HG02884 (cell line): ENCODE measurements around the gene DLGAP5.

Source experiments
- ATAC-seq: cut with Tn5 transposase; IDR thresholded peaks from one replicate; pipeline ENCODE4 v1.9.1; 2021; ENCODE audit warnings: mild to moderate bottlenecking, moderate library complexity; ENCODE audit not compliant: unreplicated experiment

The DLGAP5 gene

GRCh38 chr14:55115861-55116245 lies 75.5 kb downstream of the DLGAP5 start:
- no peak for ATAC-seq

DNA sequence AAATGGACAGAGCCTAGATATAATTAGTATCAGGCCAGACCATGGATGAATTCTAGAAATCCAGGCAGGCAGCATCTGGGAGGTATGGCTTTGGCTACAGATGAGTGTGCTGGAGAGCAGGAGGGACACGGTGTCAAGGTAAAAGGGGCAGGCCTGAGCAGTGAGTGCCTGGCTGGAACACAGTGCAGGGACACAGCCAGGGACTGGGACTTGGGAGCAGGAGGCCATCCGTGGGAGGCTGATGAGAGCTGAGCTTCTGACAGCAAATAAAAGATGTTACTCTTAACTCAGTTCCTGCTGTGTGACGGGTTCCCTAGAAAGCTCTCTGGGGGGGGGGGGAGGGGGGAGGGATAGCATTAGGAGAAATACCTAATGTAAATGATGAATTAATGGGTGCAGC lies 75.9 kb downstream of the DLGAP5 start:
- ATAC-seq, result no peak

DNA sequence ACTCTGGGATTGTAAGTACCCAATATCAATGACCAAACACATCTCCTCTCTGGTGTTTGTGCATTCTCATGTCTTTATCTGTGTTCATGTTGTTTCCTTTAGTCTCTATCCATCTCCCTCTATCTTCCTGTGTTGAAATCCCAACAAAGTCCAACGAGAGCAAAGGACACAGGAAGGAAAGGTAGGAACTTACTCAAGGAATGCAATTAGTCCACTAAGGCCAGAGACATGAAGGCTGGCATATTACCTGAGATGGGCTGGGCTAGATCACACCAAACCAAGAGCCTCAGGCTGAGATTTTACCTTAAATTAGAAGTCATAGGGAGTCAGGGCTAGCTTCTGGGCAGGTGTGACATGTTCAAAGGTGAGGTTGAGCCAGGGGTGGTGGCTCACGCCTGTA lies 76.7 kb downstream of the DLGAP5 start:
- ATAC-seq, result no peak

GRCh38 chr14:55111122-55111708 lies 80.2 kb downstream of the DLGAP5 start:
- no peak for ATAC-seq

- no peak for ATAC-seq
Observed at GRCh38 chr14:55109836-55110235, 81.5 kb downstream of the DLGAP5 start.

DNA sequence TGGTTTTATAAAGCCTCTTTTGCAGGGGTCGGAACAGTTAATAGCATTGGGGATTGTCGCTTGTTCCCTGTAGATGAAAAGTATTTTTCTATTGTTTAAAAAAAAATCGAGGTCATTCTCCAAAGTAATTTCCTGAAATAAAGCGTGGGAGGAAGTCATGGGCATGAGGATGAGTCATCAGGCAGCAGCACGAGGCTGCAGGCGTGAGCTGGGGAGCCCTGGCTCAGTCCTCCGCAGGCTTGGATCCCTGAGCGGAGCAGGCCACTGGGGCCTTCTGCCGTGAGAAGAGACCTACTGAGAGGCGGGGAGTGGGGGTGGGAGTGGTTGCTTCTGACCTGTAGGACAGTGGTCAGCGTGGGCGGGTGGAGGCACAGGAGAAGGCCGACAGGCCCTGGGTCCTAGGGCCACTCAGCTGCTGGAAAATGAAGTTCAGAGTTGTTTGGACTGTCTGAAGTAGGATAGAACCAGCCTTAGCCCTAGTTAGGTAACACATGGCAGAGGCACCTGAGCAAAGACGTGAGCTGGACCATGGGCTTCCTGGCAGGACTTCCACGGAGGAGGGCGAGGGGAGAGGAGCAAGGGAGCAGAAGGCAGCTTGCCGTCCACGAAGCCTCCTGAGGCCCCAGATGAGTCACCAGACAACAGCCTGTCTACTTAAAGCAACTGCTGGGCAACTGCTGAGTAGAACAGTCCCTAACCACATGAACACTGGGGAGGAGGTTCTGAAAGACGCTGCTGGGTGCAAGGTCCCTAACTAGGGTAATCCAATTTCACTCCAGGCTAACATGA lies 83.4 kb downstream of the DLGAP5 start:
- no peak for ATAC-seq

- no peak for ATAC-seq
Observed at GRCh38 chr14:55105991-55106390, 85.4 kb downstream of the DLGAP5 start.

DNA sequence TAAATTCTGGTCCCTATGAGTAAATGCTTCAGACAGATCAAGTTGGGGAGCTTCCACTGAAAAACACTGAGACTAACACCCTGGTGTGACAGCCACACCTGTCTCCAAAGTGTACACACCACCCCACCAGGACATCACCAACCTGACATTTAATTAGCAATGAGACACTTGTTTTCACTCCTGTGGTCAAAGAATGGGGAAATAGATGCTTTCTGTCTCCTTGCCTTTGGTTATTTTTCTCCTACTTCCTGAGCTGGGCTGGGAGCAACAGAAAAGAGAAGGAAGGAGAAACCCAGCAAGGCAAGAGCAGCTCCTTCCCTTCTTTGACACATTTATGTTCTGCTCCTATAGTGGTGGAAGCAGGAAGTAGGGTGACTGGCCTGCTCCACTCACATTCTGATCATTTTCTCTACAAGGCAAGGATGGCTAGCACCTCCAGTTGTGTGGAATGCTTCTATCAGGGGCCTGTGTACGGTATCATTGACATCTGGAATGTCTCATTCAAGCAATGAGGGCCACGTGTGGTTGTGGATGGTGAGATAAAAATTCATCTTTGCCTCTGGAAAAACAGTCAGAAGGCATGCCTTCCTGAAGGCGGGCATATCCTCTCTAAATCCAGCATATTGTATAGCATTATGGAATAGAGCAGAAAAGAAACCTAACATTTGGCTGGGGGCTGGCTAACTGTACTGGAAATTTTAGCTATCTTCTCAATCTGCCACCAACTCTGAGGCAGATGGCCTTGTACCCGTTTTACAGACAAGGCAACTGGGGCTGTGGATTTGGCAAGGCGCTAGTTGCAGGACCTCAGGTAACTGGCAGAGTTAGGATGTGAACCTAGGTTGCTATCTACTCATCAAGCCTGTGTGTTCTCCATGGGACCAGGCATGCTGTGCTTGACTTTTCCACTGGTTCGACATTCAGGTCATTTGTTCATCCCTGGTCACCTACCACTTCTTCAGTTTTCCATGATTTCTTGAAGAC lies 87.1 kb downstream of the DLGAP5 start:
- no peak for ATAC-seq

DNA sequence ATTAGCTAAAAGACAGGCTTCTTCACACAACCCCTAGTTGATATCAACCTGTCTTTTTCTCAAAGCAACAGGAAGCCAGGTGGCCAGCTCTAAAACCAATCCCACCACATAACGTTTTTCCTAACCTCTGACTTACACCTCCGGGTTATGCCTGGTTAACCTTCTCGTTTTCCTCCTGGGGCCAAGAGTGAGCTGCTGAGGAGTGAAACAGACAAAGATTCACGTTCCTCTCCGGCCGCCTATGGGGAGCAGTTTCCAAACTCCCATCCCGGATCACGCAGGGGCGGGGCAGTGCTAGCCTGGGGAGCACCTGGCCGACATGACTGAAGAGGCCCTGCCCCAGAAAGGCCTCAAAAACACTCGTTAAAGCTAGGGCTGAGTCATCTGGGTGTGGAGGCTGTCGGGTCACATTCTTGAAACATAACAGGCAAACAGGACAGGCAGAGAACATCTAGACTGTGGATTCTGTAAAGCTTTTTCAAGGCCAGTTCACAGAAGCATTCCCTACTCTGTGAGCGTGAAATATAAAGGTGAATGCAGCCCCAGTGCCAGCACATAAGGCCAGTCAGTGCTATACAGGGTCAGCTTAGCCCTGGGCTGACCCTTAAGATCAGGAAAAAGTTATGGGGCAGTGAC lies 88.3 kb downstream of the DLGAP5 start:
- ATAC-seq, result no peak

DNA sequence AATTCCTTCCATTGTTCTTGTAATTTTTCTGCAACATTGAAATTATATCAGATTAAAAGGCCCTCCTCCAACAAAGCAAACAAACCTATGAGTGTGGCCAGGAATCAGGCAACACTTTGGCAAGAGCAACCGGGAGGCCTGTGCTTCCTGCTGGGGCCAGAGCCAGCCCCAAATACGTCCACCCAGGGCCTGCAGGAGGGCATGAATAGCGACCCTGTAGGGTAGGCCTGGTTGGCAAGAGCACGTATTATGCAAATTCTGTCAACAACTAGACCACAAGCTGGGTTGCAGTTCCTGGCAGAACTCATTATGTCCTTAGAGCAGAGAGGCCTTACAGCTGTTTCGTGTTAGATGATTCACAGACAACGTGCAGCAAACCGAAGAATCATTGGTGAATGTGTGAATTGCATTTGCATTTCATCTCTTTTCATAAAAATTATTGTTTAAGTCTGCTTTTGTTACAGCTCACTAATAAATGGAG lies 89.2 kb downstream of the DLGAP5 start:
- ATAC-seq, result peak; percentile 51

DNA sequence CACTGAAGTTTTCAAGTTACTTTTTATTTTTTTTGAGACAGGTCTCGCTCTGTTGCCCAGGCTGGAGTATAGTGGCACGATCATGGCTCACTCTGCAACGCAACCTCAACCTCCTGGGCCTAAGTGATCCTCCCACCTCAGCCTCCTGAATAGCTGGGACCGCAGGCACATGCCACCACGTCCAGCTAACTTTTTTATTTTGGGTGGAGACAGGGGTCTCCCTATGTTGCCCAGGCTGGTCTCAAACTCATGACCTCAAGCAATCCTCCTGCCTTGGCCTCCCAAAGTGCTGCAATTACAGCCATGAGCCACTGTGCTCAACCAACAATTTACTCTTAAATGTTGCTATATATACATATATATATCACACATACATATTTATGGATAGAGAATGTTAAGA lies 89.7 kb downstream of the DLGAP5 start:
- ATAC-seq, result no peak

- no peak for ATAC-seq
Observed at GRCh38 chr14:55099756-55100155, 91.6 kb downstream of the DLGAP5 start.

GRCh38 chr14:55098561-55098898 lies 92.9 kb downstream of the DLGAP5 start:
- ATAC-seq, result no peak
